Glutamatergic neuron (in vitro differentiated cells): ENCODE results near the gene DPEP2. TPM values are rescaled to one million over a fixed set of nuclear protein-coding genes. Genes with fewer than 3 reads are reported as not detected.

Source experiments
- DNase-seq: peaks from one replicate; pipeline ENCODE4 v3.0.0; 2022
- H3K27ac Mint-ChIP-seq: one replicate; pipeline ENCODE4 v1.8.0; 2020; ENCODE audit warnings: mild to moderate bottlenecking, mixed read lengths, inconsistent platforms; ENCODE audit not compliant: unreplicated experiment
- H3K27me3 Mint-ChIP-seq: one replicate; pipeline ENCODE4 v1.8.0; 2020; ENCODE audit warnings: mild to moderate bottlenecking, moderate library complexity, mixed read lengths, inconsistent platforms; ENCODE audit not compliant: unreplicated experiment
- H3K36me3 Mint-ChIP-seq: one replicate; pipeline ENCODE4 v1.8.0; 2020; ENCODE audit warnings: mild to moderate bottlenecking, mixed read lengths, inconsistent platforms; ENCODE audit not compliant: unreplicated experiment
- H3K4me1 Mint-ChIP-seq: one replicate; pipeline ENCODE4 v1.8.0; 2020; ENCODE audit warnings: mild to moderate bottlenecking, low read depth, mixed read lengths, inconsistent platforms; ENCODE audit not compliant: unreplicated experiment
- H3K4me3 Mint-ChIP-seq: one replicate; pipeline ENCODE4 v1.8.0; 2020; ENCODE audit warnings: mild to moderate bottlenecking, mixed read lengths, inconsistent platforms; ENCODE audit not compliant: unreplicated experiment
- H3K9me3 Mint-ChIP-seq: one replicate; pipeline ENCODE4 v1.8.0; 2020; ENCODE audit warnings: mild to moderate bottlenecking, moderate library complexity, mixed read lengths, inconsistent platforms; ENCODE audit not compliant: unreplicated experiment
- total RNA-seq: library from RNA; stranded (reverse); fragmentation: NEBNext Ultra II Directional; extraction: Animal tissue kit (Norgen Biotek cat#: 25700); gene quantifications from one replicate; pipeline ENCODE4 v1.2.1, GENCODE V29; 2021; ENCODE audit not compliant: unreplicated experiment
- TF ChIP-seq, protein P1 (sequence below): fragments of 200-600 bp; sonication (generic); IDR thresholded peaks from one replicate; pipeline ENCODE4 v1.5.0; 2021; ENCODE audit not compliant: partially characterized antibody, unreplicated experiment

The DPEP2 gene
- total RNA-seq, 1 donor from 2014 or later: not detected

DNA sequence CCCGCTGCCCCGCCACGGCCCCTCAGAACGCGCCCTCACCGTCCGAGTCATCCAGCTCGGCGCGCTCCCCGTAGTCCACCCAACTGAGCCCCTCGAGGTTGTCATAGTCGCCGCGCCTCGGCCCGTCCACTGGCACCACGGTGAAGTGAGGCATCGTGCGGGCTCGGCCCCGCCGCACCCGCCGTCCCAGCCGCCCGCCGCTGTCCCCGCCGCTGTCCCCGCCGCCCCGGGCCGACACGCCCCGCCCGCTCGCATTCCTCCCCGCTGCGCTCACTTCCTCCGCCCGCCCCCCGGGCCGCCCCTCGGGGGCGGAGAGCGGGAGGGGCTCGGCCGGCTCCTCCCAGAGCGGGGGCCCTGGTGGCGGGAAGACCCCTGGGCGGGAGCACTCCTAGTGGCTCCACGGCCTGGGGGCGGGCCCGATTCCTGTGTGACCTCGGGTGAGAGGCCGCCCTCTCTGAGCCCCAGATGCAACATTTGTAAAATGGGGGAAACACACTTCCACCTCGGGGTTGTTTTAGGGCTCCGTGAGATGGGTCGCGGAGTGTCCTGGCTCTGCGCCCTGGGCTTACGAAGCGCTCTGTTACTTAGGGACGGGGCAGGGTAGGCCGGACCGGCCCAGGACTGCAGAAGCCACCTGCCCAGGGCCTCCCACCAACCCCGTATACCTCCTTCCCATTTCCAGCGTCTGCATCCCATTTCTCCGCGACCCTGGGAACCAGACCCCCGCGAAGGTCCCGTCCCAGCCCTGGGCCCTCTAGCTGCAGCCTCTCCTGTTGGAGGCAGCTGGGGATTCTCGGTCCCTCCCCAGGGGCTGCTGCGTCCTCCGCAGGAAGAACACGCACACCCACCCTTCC lies 30.7 kb downstream of the DPEP2 start, which contains the start of gene SLC12A4:
Gene SLC12A4 (minus strand): TSS at position 238 of the 854 bp plus-strand sequence. CDS start 84 bp downstream, at position 154.
- Mint-ChIP-seq H3K27me3 (peaks cover 14% of the 10 kb centered on the region), H3K4me3 (peak within 1 kb of the TSS; percentile 94), H3K27ac (peak within 1 kb of the TSS; percentile 34), H3K9me3 (peaks cover 3% of the 10 kb centered on the region), H3K36me3 (no peaks in the 10 kb centered on the region), H3K4me1 (peaks cover 4% of the 10 kb centered on the region)
- TF ChIP-seq, protein P1, sequence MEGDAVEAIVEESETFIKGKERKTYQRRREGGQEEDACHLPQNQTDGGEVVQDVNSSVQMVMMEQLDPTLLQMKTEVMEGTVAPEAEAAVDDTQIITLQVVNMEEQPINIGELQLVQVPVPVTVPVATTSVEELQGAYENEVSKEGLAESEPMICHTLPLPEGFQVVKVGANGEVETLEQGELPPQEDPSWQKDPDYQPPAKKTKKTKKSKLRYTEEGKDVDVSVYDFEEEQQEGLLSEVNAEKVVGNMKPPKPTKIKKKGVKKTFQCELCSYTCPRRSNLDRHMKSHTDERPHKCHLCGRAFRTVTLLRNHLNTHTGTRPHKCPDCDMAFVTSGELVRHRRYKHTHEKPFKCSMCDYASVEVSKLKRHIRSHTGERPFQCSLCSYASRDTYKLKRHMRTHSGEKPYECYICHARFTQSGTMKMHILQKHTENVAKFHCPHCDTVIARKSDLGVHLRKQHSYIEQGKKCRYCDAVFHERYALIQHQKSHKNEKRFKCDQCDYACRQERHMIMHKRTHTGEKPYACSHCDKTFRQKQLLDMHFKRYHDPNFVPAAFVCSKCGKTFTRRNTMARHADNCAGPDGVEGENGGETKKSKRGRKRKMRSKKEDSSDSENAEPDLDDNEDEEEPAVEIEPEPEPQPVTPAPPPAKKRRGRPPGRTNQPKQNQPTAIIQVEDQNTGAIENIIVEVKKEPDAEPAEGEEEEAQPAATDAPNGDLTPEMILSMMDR: no peak
- DNase-seq: peak; percentile 64

DNA sequence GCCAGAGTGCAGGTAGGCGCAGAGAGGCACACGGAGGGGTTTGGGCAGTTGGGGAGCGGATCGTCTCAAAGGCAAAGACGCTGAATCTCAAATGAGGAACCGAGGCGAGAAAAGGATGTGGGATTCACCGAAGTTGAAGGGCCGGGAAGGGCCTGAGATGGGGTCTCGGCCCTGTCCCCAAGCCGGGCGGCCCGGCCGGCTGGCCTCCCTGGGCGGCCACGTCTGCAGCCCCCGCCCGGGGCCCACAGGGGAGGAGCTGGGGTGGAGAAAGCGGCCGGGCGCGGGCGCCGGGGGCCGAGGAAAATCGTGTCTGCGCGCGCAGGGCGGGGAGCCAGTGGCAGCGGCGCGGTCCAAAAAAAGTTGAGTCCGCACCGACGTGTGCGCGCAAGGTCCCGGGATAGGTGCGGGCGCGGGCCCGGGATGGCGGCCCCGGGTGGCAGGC lies 31.3 kb downstream of the DPEP2 start:
- TF ChIP-seq, protein P1: no peak
- no peak for DNase-seq
- H3K9me3 Mint-ChIP-seq: peaks cover 3% of the 10 kb centered on the region
- H3K27ac Mint-ChIP-seq: peak overlapping the region; percentile 34
- peaks cover 4% of the 10 kb centered on the region for H3K4me1 Mint-ChIP-seq
- H3K4me3 Mint-ChIP-seq: peak overlapping the region; percentile 94
- peaks cover 14% of the 10 kb centered on the region for H3K27me3 Mint-ChIP-seq
- H3K36me3 Mint-ChIP-seq: no peaks in the 10 kb centered on the region

DNA sequence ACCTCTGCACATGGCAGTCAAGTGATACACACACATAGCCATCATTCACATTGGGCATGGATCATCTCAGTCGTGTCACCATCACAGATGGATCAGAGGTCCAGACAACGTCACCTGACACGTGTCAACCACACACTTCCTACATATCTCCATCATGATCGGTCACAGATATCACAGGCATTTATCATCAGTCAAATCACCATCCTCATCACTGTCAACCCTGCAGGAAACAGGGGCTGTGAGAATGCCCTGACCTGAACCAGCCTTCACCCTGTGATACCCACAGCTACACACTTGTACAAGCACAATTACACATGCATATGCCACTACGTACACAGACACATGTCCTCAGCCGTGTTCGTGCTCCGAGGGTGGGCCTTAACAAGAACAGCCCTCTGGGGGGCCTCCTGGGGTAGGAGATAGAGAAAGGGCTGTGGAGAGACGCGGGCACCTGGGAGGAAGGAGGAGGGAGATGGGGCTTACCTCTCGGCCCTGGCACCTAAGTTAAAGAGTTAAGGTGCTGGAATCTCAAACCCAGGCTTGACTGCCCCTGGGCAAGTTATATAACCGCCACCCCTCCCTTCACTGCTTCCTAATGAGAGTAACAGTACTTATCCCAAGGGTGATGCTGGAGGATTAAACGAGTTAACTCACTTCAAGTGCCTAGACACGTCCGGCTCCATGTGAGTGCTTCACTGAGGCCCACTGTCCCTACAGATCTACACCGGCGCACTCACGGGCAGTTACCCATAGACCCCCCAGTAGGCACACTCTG lies 31.9 kb downstream of the DPEP2 start:
- peaks cover 4% of the 10 kb centered on the region for H3K4me1 Mint-ChIP-seq
- TF ChIP-seq, protein P1: no peak
- no peak for DNase-seq
- no peaks in the 10 kb centered on the region for H3K36me3 Mint-ChIP-seq
- peaks cover 3% of the 10 kb centered on the region for H3K9me3 Mint-ChIP-seq
- peak overlapping the region; percentile 94 for H3K4me3 Mint-ChIP-seq
- H3K27me3 Mint-ChIP-seq: peaks cover 14% of the 10 kb centered on the region
- peak overlapping the region; percentile 34 for H3K27ac Mint-ChIP-seq

DNA sequence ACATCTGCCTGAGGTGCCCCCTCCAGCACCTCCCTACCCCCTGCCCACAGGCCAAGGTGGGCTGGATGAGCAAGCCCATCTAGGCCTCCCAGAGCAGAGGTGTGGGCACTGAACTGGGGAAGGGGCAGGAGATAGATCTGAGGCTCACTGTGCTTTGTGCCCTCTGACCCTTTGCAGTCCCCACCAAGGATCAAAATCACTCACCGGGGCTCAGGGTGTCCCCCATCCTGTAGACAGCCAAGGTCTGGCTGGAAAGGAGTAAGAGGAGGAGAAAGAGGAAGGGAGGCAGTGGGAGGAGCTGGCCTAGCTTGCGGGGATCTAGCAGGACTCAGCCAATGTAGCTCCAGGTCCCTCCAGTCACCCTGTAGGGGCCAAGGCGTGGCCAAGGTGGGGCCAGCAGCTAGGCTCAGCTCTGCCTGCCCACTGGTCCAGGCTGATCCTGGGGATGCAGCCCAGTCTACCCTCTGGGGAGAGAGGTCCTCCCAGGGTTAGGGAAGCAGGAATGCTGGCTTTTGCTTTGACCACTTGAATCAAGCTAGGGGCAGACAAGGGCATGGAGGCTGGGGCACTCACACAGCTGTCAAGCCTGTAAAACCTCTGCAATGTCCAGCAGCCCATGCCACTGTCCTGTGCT lies 32.6 kb downstream of the DPEP2 start:
- H3K27ac Mint-ChIP-seq: no peak overlapping the region
- TF ChIP-seq, protein P1: no peak
- no peak for DNase-seq
- peaks cover 3% of the 10 kb centered on the region for H3K9me3 Mint-ChIP-seq
- peaks cover 4% of the 10 kb centered on the region for H3K4me1 Mint-ChIP-seq
- H3K27me3 Mint-ChIP-seq: peaks cover 14% of the 10 kb centered on the region
- H3K4me3 Mint-ChIP-seq: peak overlapping the region; percentile 48
- no peaks in the 10 kb centered on the region for H3K36me3 Mint-ChIP-seq
